Measurements from ENCODE around the gene SLC37A1.
A peak's percentile ranks its signal among the peaks of the same experiment; 100 is the strongest.
"Not testable (repeated sequence)": the region's sequence is repeated elsewhere in the genome, so short reads cannot be mapped to it uniquely, and the experiment has no call there.

SLC37A1 gene

DNA sequence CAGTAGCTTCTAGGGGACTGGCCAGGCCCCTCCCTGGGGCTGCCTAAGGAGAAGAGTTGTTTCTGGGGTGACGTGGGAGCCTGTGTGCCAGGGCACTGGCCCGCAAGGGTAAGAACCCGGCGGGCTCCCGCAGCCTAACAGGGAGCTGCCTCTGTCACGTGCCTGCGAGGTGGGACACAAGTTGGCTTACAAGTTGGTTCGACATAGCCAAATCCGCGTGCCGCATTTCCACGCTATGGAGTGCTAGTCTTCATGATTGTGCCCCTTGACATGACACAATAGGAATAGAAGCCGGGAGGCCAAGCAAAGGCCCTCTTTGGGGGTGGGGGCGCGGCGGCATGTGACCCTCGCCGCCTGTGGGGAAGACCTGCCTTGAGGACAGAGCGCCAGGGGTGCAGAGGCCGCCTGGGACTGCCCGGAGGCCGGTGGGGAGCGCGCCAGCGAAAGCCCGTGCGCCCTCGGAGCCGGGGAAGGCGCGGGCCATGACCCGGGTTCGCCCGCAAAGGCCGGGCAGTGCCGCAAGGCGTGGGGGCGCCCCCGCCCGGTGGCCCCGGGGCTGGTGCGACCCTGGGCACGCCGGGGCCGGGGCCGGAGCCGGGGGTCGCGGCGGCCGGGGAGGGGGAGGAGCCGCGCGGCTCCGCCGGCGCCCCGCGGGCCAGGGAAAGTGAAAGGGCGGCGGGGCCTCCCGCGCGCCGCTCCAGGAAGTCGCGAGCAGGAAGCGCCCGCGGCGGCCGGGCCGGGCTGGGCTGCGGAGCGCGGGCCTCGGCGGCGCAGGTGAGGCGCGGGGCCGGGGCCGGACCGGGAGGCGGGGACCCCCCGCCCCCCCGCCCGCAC lies at the start of gene SLC37A1:
Gene SLC37A1, plus strand, starts transcription at position 702 of the 834 bp plus-strand sequence. CDS start 4,603 bp downstream, outside the sequence.
- no peak for DNase-seq (ENCODE audit: low spot score)

DNA sequence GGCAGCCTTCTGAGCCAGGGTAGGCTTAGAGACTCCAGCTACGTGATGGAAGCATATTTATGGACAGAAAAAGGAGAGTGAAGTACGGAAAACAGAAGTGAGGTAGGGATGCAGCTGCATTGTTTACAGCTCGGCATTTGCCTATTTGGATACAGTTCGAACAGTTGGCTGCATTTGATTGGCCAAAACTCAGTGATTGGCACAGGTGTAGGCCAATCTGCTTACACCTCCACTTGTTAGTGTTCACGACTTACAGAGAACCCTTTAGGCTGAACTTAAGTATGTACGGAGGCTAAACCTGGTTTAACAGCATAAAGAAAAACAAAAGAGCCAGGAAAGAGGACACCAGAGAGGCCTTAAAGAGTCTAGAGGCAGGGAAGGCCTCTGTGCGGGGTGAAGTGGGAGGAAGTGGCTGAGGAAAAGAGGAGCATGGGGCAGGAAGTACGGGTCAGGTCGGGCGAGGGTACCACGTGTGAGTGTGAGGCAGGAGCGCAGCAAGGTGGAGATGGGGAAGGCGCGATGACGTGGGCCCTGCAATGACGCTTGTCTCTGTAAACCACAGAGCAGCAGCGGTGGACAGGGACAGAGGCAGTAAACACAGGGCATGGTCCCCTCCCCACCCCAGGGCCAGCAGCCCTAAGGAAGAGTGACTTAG lies 49.7 kb upstream of the SLC37A1 start:
- DNase-seq (ENCODE audit: low spot score), result peak; percentile 5

DNA sequence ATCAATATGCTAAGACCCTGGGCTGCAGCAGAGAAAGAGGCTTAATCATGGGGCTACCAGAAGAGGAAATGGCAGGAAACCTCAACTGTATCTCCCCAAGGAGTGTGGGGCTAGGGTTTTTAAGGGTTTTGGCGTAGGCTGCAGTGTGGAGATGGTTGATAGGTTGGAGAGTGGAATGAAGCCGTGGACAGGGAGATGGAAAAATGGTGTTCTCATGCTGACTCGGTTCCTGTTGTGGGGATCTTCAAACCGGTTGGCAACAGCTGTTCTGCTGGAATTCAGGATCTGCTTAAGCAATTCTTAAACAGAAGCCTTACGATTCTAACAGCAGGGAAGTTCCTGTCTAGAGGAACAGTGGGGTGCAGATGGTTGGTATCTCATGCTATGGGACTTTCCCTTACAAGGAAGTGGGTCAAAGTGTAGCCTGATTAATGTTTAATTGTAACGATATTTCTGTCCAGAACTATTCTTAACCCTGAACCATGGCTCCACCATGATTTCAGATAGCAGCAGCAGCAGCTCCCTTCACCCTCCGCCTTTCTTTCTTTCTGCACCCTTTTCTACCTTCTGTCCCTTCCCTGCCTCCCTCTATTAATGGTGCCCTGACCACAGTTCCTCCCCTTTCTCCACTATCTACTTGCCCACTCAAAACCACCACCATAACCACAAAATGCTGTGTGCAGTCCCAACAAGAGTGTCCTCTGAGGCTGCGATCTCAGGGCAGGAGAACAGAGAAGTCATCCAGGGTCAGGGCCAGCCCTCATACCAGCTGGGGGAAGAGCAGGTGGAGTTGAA lies 48.4 kb upstream of the SLC37A1 start:
- no peak for DNase-seq (ENCODE audit: low spot score)

DNA sequence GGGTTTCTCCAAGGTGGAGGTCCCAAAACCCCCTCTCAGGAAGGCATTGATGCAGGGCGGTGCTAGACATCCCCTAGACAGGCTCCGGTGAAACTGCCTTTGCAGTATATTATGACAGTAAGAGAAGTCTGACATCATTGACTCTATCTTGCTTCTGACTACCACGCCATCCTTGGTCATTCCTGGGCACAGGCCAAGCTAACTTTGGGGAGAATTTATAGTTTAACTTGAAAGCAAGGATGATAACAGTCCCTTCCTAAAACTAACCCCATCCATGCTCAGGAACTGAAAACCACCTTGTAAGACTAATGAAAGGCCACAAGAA lies 47.9 kb upstream of the SLC37A1 start:
- no peak for DNase-seq (ENCODE audit: low spot score)

DNA sequence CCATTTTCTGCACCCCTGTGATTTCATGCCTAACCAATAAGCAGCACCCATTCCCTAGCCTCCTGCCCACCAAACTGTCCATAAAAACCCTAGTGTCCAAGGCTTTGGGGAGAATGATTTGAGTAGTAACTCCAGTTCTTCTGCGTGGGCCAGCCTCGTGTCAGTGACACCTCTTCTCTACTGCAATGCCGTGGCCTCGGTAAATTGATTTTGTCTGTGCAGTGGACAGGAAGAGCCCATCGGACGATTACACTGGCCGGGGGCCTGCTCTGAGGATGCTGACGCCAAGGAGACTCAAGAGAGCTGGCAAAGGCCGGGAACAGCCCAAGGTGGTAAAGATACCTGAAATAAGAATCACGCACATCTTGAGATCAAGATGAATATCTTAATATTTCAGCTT lies 47.0 kb upstream of the SLC37A1 start:
- no peak for DNase-seq (ENCODE audit: low spot score)

DNA sequence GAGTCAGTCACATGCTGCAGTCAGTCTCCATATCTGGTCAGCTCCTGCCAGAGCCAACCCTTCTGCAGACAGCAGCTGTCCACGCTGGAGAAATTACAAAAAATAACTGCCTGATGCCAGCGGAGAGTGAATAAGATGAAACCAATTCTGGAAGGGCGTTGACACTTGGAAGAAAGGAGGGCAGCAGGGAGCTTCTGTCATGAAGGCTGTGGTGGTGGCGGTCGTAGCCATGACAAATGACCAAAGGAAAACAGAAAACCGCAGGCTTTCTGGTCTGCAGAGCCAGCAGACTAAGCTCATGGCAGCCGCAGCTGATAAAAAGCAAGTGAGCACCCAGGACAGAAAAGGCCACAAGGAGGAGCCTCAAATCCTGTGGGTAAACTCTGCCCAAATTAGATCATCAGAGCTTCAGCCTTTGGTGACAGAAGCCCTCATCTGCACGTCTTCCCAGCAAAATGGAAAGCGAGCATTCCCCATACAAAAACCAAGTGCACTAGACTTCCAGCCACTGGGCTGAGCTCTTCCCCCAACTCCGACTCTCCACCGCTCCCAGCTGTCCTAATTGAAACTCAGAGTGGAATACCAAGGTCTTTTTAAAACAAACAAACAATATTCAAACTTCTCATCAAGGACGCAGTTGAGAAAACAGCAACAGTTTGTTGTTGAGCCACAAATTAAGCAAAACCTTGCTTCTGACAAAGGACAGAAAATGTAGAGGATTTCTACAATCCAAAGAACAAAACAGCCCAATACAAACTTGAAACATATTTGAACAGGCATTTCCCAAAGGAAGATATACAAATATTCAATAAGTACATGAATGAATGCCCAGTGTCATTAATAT lies 46.3 kb upstream of the SLC37A1 start:
- DNase-seq (ENCODE audit: low spot score), result peak; percentile 7

DNA sequence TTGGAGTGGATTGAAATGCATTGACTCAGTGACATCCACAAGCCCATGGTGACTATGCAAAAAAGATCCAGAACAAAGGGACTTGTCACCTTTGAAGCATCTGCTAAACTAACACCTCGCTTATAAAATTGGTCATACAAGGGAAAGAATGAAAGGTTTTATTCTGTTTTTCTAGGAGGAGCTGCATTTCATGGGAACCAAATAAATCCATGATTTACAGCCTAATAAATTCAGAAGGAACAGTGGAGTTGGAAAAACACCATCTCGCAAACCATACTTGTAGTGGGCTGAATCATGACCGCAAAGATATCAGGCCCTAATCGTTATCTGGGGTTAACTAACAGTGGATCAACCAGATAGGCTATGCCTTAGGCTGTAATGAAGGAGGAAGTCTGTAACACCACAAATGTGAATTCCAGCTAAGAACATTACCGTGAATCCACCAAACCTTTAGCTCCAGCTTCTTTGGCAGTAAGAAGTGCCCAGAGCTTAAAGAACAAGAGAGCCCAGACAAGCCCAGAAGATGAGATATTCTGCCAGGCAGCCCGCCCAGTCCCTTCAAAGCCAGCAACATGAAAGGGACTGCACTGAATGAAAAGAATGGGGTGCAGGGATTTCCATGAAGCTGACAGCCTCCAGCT lies 45.0 kb upstream of the SLC37A1 start:
- no peak for DNase-seq (ENCODE audit: low spot score)

DNA sequence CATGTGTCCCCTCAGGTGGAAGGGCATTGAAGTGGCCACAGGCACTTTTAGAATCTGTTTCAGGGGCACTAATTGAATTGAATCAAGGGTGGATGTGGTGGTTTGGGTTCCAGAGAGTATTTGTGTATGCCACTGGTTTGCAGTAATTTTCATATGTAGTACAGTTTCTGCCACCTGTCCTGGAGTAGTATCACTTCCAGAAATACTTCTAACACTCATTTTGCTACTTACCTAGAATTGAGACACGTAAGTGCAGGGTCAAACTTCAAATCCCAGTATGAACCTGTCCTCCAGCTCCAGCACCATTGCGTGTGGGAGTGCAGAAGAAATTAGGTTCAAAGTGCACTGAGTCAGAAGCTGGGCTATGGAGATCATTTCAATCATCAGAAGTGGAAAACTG lies 44.4 kb upstream of the SLC37A1 start:
- no peak for DNase-seq (ENCODE audit: low spot score)

DNA sequence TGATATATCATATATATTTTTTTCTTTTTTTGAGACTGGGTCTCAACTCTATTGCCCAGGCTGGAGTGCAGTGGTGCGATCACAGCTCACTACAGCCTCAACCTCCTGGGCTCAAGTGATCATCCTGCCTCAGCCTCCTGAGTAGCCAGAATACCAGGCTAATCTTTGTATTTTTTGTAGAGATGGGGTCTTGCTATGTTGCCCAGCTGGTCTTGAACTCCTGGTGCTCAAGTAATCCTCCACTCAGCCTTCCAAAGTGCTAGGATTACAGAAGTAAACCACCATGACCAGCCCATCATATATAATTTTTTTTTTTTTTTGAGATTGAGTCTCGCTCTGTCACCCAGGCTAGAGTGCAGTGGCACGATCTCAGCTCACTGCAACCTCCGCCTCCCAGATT lies 43.9 kb upstream of the SLC37A1 start:
- DNase-seq (ENCODE audit: low spot score), result not testable (repeated sequence)

DNA sequence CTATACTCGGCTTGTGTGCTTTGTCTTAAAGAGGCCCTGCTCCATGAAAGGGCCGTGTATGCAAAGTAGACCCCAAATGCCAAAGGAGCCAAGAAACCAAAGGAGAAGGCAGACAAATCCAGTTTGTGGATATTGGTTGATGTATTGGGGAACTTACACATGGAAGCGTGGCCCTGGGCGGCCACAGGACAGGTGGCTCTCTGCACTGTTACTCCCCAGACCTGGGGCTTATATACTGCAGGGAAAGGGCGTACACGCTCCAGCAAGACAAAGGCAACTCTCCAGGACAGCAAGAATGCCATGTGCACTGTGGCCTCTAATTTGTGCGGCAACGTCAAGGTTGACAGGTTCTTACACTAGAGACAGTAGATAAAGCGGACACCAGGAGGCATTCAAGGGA lies 42.4 kb upstream of the SLC37A1 start:
- DNase-seq (ENCODE audit: low spot score), result no peak

DNA sequence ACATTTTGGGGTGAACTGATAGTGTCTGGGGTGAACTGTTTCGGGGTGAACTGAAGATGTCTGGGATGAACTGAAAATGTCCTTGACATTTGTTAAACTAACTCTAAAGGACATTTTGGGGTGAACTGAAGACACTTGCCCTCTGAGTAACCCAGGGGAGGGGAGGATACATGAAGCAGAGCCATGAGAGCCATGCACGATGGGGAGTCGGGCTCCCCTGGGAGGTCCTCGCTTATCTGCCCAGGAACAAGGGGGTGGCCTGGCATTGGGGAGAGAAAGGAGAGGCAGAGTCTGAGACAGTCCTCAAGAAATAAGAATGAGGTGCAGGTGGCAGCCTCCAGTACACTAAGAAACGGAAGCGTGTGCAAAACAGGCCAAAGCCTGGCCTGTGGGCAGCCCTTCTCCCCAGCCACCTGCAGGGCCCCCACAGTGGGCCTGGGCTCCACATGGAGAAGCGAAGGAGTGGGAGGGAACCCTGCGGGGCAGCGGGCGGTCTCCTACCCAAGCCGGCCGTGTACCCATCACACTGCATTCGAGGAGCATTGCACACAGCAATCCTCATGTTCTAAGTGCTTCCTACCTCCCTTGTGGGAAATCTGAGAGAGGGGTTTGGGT lies 41.8 kb upstream of the SLC37A1 start:
- no peak for DNase-seq (ENCODE audit: low spot score)

DNA sequence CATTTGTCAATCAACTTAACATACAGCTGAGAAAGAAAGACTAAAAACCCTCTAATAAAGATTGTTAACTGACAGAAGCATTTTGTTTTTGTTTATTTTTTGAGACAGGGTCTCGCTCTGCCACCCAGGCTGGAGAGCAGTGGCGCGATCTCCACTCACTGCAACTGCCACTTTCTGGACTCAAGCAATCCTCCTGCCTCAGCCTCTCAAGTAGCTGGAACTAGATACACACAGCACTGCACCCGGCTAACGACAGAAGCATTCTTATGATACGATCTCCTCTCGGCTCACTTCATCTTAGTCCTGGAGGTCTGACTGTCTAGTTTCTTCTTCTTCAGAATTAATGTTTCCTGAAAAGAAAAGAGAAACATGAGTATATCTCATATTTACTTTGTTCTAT lies 41.1 kb upstream of the SLC37A1 start:
- no peak for DNase-seq (ENCODE audit: low spot score)

DNA sequence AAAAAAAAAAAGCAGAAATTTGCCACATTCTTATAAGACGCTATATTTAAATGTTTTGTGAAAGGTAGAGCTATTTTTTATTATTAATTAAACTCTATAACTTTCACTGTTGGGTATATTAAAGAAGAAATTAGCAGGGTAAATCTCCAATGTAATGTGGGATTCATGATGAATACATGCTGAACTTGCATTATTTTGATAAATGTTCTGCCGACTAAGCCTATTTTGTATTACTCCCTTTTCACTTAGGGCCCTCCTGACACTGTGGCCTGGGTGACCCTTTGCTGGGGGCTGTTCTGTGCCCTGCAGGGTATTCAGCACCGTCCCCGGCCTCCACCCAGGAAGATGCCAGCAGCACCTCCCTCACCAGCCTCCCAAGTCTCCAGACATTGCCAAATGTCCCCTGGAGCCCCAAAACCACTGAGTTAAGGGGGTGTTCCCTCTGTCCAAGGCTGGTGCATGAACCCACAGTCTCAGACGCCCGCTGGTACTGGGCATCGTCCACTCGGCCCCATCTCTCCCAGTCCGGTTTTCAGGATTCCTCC lies 40.1 kb upstream of the SLC37A1 start:
- DNase-seq (ENCODE audit: low spot score), result no peak

DNA sequence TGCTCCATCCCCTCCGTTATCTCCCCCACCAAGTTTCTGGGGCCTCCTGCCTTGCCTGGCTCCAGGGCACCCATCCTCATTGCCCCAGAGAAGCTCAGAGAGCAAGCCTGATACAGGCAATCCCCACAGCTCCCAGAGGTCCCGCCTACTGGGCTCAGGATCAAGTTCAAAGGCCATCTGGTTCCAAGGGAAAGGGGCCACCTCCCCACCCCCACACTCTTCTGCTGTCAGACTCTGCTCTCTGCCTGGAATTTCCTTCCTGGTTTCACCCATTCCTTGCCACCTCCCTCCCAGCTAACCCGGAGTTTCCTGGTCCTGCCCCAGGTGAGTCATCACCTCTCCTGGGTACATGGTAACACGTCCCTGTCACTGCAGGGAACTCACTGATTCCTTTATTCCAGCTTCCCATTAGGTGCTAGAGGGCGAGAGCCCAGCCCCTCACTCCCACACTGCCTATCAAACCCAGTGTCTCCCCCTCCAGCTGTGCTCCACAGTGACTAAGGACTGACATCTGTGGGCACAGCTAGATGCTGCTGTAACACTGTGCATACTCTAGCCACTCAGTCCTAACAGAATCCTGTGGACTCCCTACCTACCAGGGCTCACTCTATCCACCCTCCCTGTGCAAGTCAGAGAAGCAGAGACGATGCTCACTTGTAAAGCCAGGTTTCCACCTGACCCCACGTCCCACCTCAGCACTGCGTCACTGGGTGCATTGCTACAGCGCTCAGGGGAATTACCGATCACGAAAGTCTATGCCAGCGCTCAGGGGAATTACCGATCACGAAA lies 39.4 kb upstream of the SLC37A1 start:
- DNase-seq (ENCODE audit: low spot score), result no peak

DNA sequence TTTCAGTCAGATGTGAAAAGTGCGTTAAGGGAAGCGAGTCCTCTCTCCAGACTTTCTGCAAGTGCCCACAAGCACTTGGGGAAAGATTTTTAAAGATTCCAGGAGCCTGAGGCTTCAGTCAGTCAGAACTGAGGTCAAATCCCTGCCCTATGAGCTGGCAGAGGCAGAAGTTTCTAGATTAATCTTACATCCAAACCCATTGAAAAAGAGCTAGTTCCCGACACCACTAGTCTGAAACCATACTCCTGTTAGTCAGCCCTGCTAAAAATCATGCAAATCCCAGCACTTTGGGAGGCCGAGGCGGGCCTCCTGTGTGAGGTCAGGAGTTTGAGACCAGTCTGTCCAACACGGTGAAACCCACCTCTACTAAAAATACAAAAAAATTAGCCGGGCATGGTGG lies 38.6 kb upstream of the SLC37A1 start:
- no peak for DNase-seq (ENCODE audit: low spot score)

DNA sequence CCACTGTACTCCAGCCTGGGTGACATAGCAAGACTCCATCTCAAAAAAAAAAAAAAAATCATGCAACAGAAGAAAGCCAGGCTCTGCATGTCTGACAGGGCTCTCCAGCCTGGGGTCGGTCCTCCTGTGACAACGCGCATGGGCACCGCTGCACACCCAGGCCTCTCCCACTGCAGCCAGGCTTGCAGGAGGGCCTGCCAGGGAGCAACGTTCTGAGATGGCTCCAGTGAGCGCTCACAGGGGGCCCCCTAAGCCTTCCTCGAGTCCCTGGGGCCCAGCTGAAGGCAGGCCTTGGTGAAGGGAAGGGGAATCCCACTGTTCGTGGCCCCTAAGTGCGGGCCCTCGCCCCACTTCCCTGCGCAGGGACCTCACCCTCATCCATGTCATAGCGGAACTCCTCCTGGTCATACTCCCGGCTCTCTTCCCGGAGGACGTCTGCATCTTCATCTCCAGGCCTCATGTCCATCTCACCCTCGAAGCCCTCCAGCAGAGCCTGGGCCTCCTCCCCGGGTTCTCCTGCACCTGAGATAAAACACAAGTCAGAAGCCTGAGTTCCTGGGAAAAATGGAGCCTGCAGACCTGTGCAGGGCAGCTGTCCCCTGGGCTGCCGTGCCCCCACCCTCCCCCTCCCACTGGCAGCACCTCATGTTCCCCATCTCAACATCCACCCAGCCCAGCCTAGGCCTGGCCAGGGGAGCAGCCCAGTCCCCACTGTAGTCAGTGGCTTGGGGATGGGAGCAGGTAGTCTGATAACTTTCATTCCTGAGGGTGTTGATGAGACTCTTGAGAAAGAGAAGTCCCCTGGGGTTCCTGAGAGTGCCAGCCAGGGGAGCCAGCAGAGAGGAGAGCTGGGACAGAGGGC lies 37.9 kb upstream of the SLC37A1 start:
- no peak for DNase-seq (ENCODE audit: low spot score)

DNA sequence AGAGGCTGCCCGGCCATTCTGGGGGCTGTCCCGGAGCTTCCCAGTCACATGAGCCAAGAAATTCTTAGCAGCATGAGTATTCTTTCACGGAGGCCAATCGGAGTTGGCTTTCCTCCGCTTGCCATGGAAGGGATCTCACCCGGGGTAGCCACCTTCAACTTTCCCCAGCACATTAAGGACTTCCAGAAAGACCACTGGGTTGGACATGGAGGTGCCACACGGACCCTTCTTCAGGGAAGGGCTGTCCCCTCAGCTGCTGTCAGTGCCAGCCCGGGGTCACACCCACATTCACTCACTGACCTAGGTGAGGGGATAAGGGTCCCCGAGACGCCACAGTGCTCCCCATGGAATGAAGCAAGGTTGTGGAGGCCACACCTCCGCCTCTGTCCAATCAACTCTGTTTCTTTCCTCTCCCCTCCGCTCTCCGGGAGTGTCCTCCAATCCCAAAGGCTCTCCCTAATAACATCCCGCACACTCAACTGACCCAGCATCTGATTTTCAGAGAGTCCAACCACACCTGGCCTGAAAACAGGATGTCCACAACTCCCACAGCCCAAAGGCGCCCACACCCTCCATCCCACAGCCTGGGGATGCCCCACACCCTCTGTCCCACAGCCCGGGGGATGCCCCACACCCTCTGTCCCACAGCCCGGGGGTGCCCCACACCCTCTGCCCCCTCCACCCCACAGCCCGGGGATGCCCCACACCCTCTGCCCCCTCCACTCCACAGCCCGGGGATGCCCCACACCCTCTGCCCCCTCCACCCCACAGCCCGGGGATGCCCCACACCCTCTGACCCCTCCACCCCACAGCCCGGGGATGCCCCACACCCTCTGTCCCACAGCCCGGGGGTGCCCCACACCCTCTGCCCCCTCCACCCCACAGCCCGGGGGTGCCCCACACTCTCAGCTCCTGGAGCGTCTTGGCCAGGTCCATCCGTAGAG lies 37.0 kb upstream of the SLC37A1 start:
- DNase-seq (ENCODE audit: low spot score), result no peak

DNA sequence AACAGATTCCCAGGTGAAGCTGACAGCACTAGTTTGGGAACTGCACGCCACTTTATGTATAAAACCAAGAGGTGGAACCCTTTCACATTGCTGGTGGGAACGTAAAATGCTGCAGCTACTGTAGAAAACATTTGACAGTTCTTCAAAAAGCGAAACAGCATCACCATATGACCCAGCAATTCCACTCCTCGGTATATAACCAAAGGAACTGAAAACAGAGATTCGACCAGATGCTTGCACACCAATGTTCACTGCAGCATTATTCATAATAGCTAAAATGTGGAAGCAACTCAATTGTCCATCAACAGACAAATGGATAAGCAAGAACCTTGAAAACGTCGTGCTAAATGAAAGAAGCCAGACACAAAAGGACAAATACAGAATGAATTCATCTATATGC lies 35.1 kb upstream of the SLC37A1 start:
- no peak for DNase-seq (ENCODE audit: low spot score)
